Prostate gland (tissue), 2 donors: ENCODE results near the gene WBP4. TPM values are rescaled to one million over a fixed set of nuclear protein-coding genes. Genes with fewer than 3 reads are reported as not detected.
A peak's percentile ranks its signal among the peaks of the same experiment; 100 is the strongest.
"Not testable (repeated sequence)": the region's sequence is repeated elsewhere in the genome, so short reads cannot be mapped to it uniquely, and the experiment has no call there.

Experiments
- DNase-seq: peaks from one replicate; pipeline ENCODE4 v3.0.0-alpha.2; 2019; ENCODE audit warnings: low spot score
- H3K27ac ChIP-seq, 2 donors: fragments of 200-600 bp; sonication (generic); 2 replicates each; pipeline ENCODE4 v1.5.1; 2017 to 2019
- H3K27me3 ChIP-seq: fragments of 200-600 bp; sonication (generic); replicated peaks from 2 replicates; pipeline ENCODE4 v1.5.1; 2019; ENCODE audit not compliant: insufficient read depth
- H3K36me3 ChIP-seq, 2 donors: fragments of 200-600 bp; sonication (generic); 1 replicate in 1 of 2; 2 replicates in 1 of 2; pipeline versions ENCODE4 v1.5.1 to v1.8.1; 2017 to 2019
- H3K4me1 ChIP-seq: fragments of 200-600 bp; sonication (generic); replicated peaks from 2 replicates; pipeline ENCODE4 v1.5.1; 2019
- H3K4me3 ChIP-seq, 2 donors: fragments of 200-600 bp; sonication (generic); 2 replicates each; pipeline ENCODE4 v1.5.1; 2017 to 2019
- H3K9me3 ChIP-seq: fragments of 200-600 bp; sonication (generic); 2 replicates; pipeline ENCODE4 v1.5.1; 2017
- POLR2A ChIP-seq: fragments of 450-650 bp; IDR thresholded peaks from one replicate; pipeline ENCODE4 v1.6.1; 2016; ENCODE audit warnings: antibody characterized with exemption, mild to moderate bottlenecking
- POLR2AphosphoS5 ChIP-seq: sonication (generic); formaldehyde crosslinking; IDR thresholded peaks from one replicate; pipeline ENCODE4 v1.6.1; 2017; ENCODE audit warnings: antibody characterized with exemption
- WGBS: methylation state at CpG from one replicate; pipeline ENCODE4 v1.1.5; 2018; 5-methylcytosine and 5-hydroxymethylcytosine counted together
- intact Hi-C: fragments of 100-400 bp; cut with DNase I; formaldehyde crosslinking; loops from one replicate; pipeline ENCODE4 v1.14.2; 2022
- total RNA-seq, 2 donors: library from RNA; depleted of rRNA; stranded (reverse); fragments of >200 nt; gene quantifications; one replicate each; pipeline ENCODE4 v1.1.0, GENCODE V29; 2016
- TF ChIP-seq, protein P1 (sequence below), 4 experiments: fragments of 200-600 bp in 2 of 4; fragments of 450-650 bp in 2 of 4; sonication (generic) in 2 of 4; IDR thresholded peaks; 1 replicate in 3 of 4; 2 replicates in 1 of 4; pipeline ENCODE4 v1.5.1; 2016 to 2019; ENCODE audit warnings: antibody characterized with exemption in 4 of 4, mild to moderate bottlenecking in 2 of 4, moderate library complexity in 2 of 4

WBP4 gene
- total RNA-seq, 2 donors from 2014 or later: 13.3 to 14.1 TPM

DNA sequence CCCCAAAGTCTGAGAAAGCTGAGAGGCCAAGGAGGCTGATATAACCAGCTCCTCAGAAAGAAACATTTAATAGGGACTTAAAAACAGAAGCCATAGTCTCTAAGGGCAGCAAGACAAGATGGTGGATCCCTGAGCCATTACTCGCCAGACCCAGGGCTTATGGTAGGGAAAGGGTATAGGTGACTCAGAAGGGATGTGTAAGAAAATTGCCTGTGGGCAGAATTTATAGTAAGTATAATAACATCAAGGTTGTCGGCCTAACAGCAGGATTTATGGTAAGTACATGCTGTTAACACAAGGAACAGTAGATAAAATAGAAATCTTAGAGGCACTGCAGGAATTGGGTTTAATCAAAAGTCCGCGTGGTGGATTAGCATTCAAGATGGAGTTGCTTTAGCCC, 56.6 kb downstream of the WBP4 start:
- H3K27ac ChIP-seq: no peak overlapping the region
- no peaks in the 10 kb centered on the region for H3K9me3 ChIP-seq
- no peaks in the 10 kb centered on the region for H3K36me3 ChIP-seq
- TF ChIP-seq POLR2A (no peak), POLR2AphosphoS5 (no peak)
- TF ChIP-seq, protein P1, sequence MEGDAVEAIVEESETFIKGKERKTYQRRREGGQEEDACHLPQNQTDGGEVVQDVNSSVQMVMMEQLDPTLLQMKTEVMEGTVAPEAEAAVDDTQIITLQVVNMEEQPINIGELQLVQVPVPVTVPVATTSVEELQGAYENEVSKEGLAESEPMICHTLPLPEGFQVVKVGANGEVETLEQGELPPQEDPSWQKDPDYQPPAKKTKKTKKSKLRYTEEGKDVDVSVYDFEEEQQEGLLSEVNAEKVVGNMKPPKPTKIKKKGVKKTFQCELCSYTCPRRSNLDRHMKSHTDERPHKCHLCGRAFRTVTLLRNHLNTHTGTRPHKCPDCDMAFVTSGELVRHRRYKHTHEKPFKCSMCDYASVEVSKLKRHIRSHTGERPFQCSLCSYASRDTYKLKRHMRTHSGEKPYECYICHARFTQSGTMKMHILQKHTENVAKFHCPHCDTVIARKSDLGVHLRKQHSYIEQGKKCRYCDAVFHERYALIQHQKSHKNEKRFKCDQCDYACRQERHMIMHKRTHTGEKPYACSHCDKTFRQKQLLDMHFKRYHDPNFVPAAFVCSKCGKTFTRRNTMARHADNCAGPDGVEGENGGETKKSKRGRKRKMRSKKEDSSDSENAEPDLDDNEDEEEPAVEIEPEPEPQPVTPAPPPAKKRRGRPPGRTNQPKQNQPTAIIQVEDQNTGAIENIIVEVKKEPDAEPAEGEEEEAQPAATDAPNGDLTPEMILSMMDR (IDR thresholded peaks at IDR 0.05): no peak
- DNase-seq: no peak
- no peaks in the 10 kb centered on the region for H3K27me3 ChIP-seq
- 76% methylated on average over 4 of the region's 4 CpGs for WGBS
- intact Hi-C loops: no loop called here
- H3K4me1 ChIP-seq: no peaks in the 10 kb centered on the region
- no peak overlapping the region for H3K4me3 ChIP-seq

DNA sequence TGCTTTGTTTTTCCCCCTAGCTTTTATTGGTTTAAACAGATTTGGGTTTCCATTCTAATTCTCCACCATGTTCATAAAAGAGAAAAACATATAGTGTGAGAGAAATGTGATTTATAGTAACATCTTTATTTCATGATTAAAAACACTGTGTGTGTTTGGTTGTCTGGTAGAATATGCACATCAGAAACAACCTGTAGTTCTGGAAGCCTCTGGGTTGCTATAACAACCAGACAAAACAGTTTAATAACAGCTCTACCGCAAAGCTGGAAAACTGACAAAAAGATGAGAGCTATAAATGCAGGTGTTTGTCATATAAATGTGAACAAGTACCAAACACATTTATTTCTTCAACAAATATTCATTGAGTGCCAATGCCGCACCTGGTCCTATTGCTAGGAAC, 61.5 kb downstream of the WBP4 start:
- Histone ChIP-seq H3K36me3 (no peaks in the 10 kb centered on the region), H3K9me3 (no peaks in the 10 kb centered on the region), H3K27me3 (no peaks in the 10 kb centered on the region), H3K27ac (no peak overlapping the region), H3K4me3 (no peak overlapping the region), H3K4me1 (no peaks in the 10 kb centered on the region)
- 30% methylated on average over 2 of the region's 2 CpGs for WGBS
- intact Hi-C loops: no loop called here
- DNase-seq: no peak
- TF ChIP-seq POLR2A: no peak
- no peak for TF ChIP-seq POLR2AphosphoS5
- TF ChIP-seq, protein P1 (IDR thresholded peaks at IDR 0.05): no peak

DNA sequence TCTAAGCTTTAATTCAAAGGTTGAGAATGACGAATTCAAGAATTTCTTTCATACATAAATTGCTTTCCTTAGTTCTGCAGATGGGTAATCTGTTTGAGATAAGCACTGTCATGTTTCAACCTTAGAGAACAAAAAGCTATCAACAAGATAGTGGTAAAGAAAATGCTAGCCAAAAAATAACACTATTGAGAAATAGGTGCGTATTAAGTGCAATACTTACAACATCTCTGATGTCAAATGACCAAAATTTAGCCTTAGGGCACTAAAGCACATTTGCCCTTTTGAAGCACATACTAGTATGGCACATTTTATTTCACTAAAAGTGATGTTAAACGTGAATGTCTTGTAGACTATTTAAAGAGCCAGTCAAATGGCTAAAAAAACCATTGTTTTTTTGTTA, 66.4 kb downstream of the WBP4 start:
- Histone ChIP-seq H3K9me3 (no peaks in the 10 kb centered on the region), H3K27ac (no peak overlapping the region), H3K4me3 (no peak overlapping the region), H3K4me1 (peaks cover 3% of the 10 kb centered on the region), H3K36me3 (no peaks in the 10 kb centered on the region), H3K27me3 (no peaks in the 10 kb centered on the region)
- 85% methylated on average over 3 of the region's 3 CpGs for WGBS
- intact Hi-C loops: no loop called here
- DNase-seq: no peak
- no peak for TF ChIP-seq POLR2A
- TF ChIP-seq, protein P1 (IDR thresholded peaks at IDR 0.05): no peak
- TF ChIP-seq POLR2AphosphoS5: no peak

DNA sequence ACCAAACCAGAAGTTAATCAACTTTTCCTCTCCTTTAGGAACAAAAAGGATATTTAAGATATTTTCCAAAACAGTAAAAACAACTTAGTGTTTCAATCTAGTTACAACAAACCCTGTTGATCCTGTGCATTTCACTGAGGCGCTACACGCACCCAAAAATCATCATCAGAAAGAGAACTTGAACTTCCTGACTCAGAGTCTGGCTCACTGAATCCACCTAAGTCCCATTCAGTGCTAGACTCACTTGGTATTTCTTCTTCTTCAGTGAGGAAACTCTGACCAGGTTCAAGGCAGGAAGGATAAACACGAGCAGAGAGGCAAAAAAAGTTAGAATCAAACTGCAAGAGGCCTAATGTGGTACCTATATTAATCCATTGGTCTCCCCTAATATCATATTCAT, 69.0 kb downstream of the WBP4 start:
- Histone ChIP-seq H3K27ac (no peak overlapping the region), H3K4me3 (no peak overlapping the region), H3K27me3 (no peaks in the 10 kb centered on the region), H3K36me3 (no peaks in the 10 kb centered on the region), H3K4me1 (peaks cover 3% of the 10 kb centered on the region), H3K9me3 (no peaks in the 10 kb centered on the region)
- 90% methylated on average over 3 of the region's 3 CpGs for WGBS
- DNase-seq: no peak
- intact Hi-C loops: loop anchor here (5.0 kb wide), 1 partner anchor 53 kb away; no protein-coding TSS in a partner anchor
- TF ChIP-seq POLR2A (no peak), POLR2AphosphoS5 (no peak)
- TF ChIP-seq, protein P1 (IDR thresholded peaks at IDR 0.05): no peak

DNA sequence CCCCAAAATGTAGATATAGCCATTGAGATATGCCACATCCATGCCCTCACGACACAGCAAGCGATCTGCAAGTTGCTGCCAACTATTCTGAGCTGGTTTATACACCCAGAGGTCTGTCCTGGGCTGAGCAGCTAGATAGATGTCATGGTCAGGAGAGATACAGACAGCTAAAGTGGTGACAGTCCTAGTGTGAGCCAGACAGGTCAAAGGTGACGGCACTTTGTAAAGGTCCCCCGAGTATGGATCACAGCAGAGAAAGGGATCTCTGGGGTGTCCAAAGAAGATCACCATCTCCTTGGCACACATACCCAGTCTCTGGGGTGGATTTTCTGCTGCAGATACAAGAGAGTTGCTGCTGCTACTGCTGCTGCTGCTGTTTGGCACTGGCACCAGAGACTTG, 69.9 kb downstream of the WBP4 start:
- H3K36me3 ChIP-seq, H3K9me3 ChIP-seq, H3K27me3 ChIP-seq, H3K27ac ChIP-seq, H3K4me1 ChIP-seq, H3K4me3 ChIP-seq, DNase-seq: not testable (repeated sequence)
- WGBS: 95% methylated on average over 4 of the region's 4 CpGs
- intact Hi-C loops: loop anchor here (5.0 kb wide), 1 partner anchor 54 kb away; no protein-coding TSS in a partner anchor

DNA sequence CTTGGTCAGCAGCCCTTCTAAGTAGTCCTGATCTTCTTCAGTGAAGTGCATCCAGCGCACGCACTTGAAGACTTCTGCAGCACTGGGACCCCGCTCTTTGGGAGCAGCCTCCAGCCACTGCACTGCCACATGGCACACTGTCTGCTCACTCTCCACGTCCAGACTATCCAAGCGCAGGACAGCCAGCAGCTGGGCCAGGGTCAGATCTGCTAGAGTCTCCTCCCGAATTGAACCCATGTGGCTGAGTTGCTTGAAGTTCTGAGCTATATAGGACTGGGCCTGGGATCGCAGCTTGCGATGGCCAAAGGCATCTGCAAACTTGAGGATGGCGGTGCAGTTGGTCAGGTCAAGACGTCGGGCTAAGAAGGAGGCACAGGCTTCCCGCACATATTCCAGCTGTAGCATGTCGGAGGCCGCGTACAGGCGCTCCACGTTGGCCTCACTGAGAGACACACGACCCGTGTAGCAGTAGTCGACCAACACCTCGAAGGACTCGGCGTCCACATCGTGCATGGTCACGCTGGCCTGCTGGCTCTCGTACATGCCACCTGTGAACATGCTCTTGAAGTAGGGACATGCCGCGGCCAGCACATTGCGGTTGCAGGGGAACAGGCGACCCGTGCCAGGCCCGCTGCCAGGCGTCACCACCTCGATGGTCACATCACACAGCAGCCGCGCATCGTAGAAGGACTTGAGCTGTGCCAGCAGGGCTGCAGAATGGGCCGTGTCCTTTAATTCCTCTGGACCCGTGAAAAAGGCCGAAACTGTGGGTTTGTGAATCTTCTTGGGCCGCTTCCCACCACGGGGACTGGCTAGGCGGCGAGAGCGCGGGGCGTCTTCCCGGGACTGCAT, 70.6 kb downstream of the WBP4 start:
- Histone ChIP-seq H3K27ac (peak overlapping the region; percentile 79 to 80), H3K4me3 (peak overlapping the region; percentile 65 to 67)
- not testable (repeated sequence) for H3K36me3 ChIP-seq, H3K27me3 ChIP-seq, H3K4me1 ChIP-seq, DNase-seq, H3K9me3 ChIP-seq
- WGBS: 28% methylated on average over 48 of the region's 48 CpGs
- intact Hi-C loops: loop anchor here (2.0 to 5.0 kb wide), 2 partner anchors 55 to 63 kb away; partner anchors contain the start of gene KBTBD7
